Activated naive CD8-positive, alpha-beta T cell (primary cell): Measurements from ENCODE around the gene SKAP2.

Source experiments
- H3K27ac Mint-ChIP-seq: one replicate; pipeline ENCODE4 v1.8.0; 2021; ENCODE audit warnings: mixed read lengths
- H3K27me3 Mint-ChIP-seq: one replicate; pipeline ENCODE4 v1.8.0; 2021; ENCODE audit warnings: mixed read lengths
- H3K36me3 Mint-ChIP-seq: one replicate; pipeline ENCODE4 v1.8.0; 2021; ENCODE audit warnings: mixed read lengths
- H3K4me1 Mint-ChIP-seq: one replicate; pipeline ENCODE4 v1.8.0; 2021; ENCODE audit warnings: low read depth, mixed read lengths
- H3K4me3 Mint-ChIP-seq: one replicate; pipeline ENCODE4 v1.8.0; 2021; ENCODE audit warnings: mild to moderate bottlenecking, mixed read lengths
- H3K9me3 Mint-ChIP-seq: one replicate; pipeline ENCODE4 v1.8.0; 2021; ENCODE audit warnings: low read depth, mixed read lengths

The SKAP2 gene

DNA sequence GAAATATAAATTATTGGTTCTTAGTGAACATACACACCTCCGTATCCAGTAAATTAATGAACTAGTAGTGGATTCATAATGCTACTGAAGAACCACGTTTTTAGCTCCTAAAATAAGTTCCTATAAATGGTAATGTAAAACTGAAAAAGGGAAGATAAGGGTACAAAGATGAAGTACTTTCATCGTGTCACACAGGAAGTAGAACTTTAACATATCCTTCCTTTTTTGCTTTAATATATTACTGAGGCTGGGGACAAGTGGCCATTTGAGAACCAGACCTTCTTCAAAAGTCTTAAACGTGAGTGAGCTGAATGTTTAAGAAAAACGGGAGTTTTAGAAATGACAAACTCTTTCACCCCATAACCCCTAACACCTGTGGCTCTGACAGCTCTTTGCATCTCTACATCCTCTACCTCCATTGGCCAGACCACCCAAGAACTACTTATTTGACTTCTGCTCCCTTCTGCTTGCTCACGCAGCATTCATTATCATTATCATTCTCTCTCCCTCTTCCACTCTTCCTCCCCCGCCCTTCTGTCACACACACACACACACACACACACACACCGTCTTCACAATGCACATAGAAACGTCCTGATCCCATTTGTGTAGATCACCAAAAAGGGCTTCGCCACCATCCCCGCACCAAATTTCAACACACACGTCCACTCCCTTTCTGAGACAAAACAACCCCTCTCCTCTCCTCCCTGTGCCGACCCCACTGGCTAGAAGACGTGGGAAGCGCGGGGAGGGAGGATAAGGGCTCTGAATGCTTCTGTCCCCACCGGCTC is 677 bp downstream of the SKAP2 start:
- Mint-ChIP-seq H3K4me1 (peaks cover 24% of the 10 kb centered on the region), H3K4me3 (peak overlapping the region; percentile 92), H3K9me3 (no peaks in the 10 kb centered on the region), H3K36me3 (peaks cover 2% of the 10 kb centered on the region), H3K27ac (peak overlapping the region; percentile 61), H3K27me3 (peaks cover 29% of the 10 kb centered on the region)

DNA sequence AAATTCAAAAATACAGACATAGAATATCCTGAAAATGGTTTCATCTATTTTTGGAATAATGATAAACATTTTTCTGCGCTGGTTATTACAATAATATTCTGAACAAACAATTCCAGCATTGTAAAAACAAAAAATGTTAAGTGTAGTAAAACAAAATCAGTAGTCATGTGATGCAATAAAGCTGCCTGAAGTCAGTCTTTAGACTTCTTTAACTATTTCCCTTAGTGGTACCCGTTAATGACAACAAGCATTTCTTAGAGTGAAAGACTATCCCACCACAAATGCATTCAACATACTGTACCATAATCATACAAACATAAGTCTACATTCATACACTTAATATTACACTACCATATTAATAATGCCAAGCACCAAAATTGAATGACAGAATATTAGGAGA is 1.6 kb downstream of the SKAP2 start:
- no peak overlapping the region for H3K4me3 Mint-ChIP-seq
- H3K36me3 Mint-ChIP-seq, result peaks cover 2% of the 10 kb centered on the region
- no peaks in the 10 kb centered on the region for H3K9me3 Mint-ChIP-seq
- peaks cover 34% of the 10 kb centered on the region for H3K27me3 Mint-ChIP-seq
- peaks cover 25% of the 10 kb centered on the region for H3K4me1 Mint-ChIP-seq
- no peak overlapping the region for H3K27ac Mint-ChIP-seq

DNA sequence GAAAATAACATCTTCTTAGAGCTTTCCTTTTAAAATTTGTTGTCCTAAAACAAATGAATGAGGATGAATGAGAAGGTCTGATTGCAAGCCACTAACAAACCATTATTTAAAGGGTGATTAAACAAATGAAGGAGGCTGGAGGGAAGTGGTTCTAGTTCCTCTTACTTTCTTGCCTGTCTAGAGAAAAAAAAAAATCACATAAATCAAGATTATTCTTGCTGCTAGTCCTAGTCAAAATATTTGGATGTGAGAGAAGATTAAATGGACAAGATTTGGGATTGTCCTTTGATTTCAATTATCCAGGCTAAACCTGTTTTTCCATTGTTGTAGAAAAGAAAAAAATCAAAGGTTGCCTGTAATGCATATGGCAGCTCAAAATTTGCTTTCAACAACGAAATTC is 3.3 kb downstream of the SKAP2 start:
- Mint-ChIP-seq H3K9me3 (no peaks in the 10 kb centered on the region), H3K4me1 (peaks cover 31% of the 10 kb centered on the region), H3K27me3 (peaks cover 41% of the 10 kb centered on the region), H3K27ac (no peak overlapping the region), H3K4me3 (no peak overlapping the region), H3K36me3 (no peaks in the 10 kb centered on the region)

DNA sequence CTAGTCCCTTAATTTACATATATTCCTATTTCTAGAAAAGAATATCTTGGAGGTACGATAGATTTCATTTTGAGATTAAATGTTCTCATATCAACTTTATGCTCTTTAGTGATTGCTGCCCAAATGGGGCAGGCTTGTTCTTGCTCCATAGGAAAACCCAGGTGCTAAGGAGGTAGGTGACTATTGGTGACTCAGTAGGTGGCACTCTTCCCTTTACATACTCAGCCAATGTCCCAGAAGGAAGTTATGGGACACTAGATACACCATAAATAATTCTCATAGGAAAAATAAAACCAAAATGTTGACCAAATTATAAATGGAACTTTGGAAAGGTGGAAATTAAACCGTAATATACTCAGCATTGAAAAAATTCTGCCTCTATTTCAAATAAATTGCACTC is 4.0 kb downstream of the SKAP2 start:
- Mint-ChIP-seq H3K9me3 (no peaks in the 10 kb centered on the region), H3K27me3 (peaks cover 37% of the 10 kb centered on the region), H3K27ac (no peak overlapping the region), H3K4me3 (no peak overlapping the region), H3K36me3 (no peaks in the 10 kb centered on the region), H3K4me1 (peaks cover 26% of the 10 kb centered on the region)

DNA sequence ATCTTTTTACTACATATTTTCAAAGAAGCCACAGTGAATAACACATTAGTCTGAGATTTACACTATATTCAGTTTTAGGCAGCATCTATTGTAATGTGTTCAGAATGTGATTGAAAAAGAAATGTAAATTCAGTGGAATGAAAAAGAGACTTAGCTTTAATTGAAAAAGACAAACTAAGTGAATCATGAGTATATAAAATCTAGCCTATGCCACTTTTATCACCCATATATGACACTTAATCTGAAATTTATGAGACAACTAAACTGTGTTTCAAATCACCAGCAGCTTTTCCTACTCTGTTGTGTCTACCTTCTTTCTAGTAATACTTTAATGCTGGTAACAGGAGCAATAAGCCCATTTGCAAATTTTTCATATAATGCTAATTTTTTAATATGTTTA is 4.7 kb downstream of the SKAP2 start:
- Mint-ChIP-seq H3K36me3 (no peaks in the 10 kb centered on the region), H3K27me3 (peaks cover 40% of the 10 kb centered on the region), H3K27ac (no peak overlapping the region), H3K9me3 (no peaks in the 10 kb centered on the region), H3K4me1 (peaks cover 20% of the 10 kb centered on the region), H3K4me3 (no peak overlapping the region)

DNA sequence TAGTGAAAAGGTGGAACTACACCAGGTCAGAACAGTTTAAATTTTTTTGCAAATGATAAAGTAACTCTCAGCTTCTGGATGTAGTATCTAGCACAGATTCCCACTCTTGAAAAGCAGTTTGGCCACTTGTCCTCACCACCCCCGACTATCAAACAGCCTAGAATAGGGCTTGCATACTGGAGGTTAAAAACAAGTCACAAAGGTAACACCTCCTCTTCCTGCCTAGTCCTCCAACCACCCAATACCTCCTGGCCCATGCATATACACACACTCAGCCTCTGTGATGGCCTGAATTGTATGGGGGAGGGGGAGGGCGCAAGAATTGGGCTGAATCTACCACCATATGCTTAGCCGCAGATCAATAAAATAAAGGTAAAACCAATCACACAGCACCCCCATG is 5.7 kb downstream of the SKAP2 start:
- H3K4me1 Mint-ChIP-seq, result peaks cover 11% of the 10 kb centered on the region
- H3K27me3 Mint-ChIP-seq, result peaks cover 41% of the 10 kb centered on the region
- H3K36me3 Mint-ChIP-seq, result no peaks in the 10 kb centered on the region
- H3K27ac Mint-ChIP-seq, result no peak overlapping the region
- H3K4me3 Mint-ChIP-seq, result no peak overlapping the region
- H3K9me3 Mint-ChIP-seq, result no peaks in the 10 kb centered on the region

DNA sequence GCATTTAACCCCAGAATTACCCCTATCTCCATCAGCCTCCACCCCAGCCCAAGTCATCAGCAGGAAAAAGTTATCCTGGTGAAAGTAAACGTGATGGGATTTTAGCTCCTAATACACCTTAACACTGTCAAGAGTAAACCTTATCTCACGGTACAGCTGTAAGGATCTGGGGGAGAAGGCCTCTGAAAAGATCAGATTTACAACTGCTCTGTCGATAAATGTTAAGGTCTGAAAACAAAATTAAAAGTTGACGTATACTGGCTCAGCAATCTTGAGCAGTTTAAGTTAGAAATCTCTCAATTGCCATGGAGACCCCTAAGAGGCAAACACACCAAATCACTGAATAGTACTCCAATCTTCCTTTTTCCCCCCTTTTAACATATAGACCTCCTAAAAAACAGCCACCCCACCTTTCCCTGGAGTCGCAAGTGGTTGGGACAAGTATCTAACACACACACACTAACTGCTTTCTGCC is 6.1 kb downstream of the SKAP2 start:
- no peaks in the 10 kb centered on the region for H3K9me3 Mint-ChIP-seq
- H3K4me1 Mint-ChIP-seq, result peaks cover 7% of the 10 kb centered on the region
- no peaks in the 10 kb centered on the region for H3K36me3 Mint-ChIP-seq
- H3K27me3 Mint-ChIP-seq, result peaks cover 43% of the 10 kb centered on the region
- H3K4me3 Mint-ChIP-seq, result no peak overlapping the region
- no peak overlapping the region for H3K27ac Mint-ChIP-seq

DNA sequence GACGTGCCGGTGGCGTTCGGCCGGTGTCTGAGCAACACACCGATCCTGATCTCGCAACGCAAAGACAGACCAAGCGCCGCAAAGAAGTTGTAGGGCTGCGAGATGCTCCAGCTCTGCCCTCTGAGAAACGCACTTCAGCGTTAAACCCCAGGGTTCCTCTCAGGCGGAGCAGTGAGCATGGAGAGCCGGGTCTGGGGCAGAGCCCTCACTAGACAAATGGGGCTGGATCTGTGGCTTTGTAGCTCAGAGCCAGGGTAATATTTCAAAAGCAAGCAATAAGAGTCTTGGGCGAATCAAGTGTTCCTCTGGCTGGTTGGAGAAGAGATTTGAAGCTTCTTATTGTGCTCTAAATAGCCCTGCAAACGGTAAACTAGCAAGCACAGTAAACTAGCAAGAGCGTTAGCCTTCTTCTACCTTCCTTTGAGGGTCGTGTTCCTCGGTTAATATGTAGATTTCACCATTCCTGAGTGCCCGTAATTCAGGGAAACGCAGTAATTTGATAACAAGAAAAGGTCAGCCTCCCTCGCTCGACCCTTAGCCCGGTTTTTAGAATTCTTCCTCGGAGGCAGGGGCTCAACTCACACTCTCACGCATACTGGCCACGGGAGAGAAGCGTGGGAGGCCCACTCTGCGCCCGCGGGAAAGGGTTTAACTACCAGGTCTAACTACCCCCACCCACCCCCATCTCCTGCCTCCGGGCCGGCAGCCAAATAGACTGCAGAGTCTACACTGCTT is 6.7 kb downstream of the SKAP2 start:
- H3K4me3 Mint-ChIP-seq, result no peak overlapping the region
- no peaks in the 10 kb centered on the region for H3K9me3 Mint-ChIP-seq
- peaks cover 43% of the 10 kb centered on the region for H3K27me3 Mint-ChIP-seq
- no peak overlapping the region for H3K27ac Mint-ChIP-seq
- H3K36me3 Mint-ChIP-seq, result no peaks in the 10 kb centered on the region
- peaks cover 7% of the 10 kb centered on the region for H3K4me1 Mint-ChIP-seq

GRCh38 chr7:26857170-26857505 is 7.3 kb downstream of the SKAP2 start:
- no peak overlapping the region for H3K27ac Mint-ChIP-seq
- peaks cover 43% of the 10 kb centered on the region for H3K27me3 Mint-ChIP-seq
- H3K36me3 Mint-ChIP-seq, result no peaks in the 10 kb centered on the region
- H3K4me3 Mint-ChIP-seq, result no peak overlapping the region
- H3K9me3 Mint-ChIP-seq, result no peaks in the 10 kb centered on the region
- peaks cover 7% of the 10 kb centered on the region for H3K4me1 Mint-ChIP-seq

DNA sequence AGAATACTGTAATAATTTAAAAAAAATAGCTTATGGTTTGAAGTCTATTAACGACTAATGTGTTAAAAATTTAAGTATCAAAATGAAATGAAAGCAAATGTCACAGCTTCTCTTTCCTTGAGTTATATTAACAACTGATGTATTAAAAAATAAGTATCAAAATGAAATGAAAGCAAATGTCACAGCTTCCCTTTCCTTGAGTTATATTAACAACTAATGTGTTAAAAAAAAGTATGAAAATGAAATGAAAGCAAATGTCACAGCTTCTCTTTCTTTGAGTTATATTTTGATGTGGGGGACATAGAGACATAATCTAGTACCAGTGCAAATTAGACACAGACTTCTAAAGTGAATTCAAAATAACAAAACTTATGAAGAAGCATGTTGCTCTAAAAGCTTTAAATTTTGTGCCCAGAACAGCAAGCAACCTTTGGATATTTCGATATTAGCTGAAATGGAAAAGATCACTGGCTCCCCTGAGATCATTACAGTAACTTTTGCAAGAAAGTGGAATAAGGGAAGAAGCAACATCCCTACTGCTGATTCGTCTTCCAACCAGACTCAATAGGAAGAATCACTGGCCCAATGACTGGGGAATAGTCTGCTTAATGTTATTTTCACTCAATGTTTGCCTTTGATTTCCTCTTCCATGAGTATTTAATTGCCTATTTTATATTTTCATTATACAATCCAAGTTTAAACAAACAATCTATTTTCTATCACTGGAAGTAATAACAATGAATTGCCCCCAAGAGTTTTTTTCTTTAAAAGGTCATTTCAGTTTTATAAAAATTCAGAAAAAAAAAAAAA is 8.0 kb downstream of the SKAP2 start:
- Mint-ChIP-seq H3K36me3 (no peaks in the 10 kb centered on the region), H3K27ac (no peak overlapping the region), H3K27me3 (peaks cover 42% of the 10 kb centered on the region), H3K4me1 (peaks cover 7% of the 10 kb centered on the region), H3K9me3 (no peaks in the 10 kb centered on the region), H3K4me3 (no peak overlapping the region)

GRCh38 chr7:26854876-26855855 is 9.2 kb downstream of the SKAP2 start:
- no peak overlapping the region for H3K4me3 Mint-ChIP-seq
- no peak overlapping the region for H3K27ac Mint-ChIP-seq
- peaks cover 38% of the 10 kb centered on the region for H3K27me3 Mint-ChIP-seq
- no peaks in the 10 kb centered on the region for H3K9me3 Mint-ChIP-seq
- no peaks in the 10 kb centered on the region for H3K36me3 Mint-ChIP-seq
- H3K4me1 Mint-ChIP-seq, result peaks cover 7% of the 10 kb centered on the region

- Mint-ChIP-seq H3K27me3 (peaks cover 31% of the 10 kb centered on the region), H3K9me3 (no peaks in the 10 kb centered on the region), H3K36me3 (no peaks in the 10 kb centered on the region), H3K27ac (no peak overlapping the region), H3K4me3 (no peak overlapping the region), H3K4me1 (peaks cover 7% of the 10 kb centered on the region)
These were observed 10.5 kb downstream of the SKAP2 start for GRCh38 chr7:26853788-26854393.

DNA sequence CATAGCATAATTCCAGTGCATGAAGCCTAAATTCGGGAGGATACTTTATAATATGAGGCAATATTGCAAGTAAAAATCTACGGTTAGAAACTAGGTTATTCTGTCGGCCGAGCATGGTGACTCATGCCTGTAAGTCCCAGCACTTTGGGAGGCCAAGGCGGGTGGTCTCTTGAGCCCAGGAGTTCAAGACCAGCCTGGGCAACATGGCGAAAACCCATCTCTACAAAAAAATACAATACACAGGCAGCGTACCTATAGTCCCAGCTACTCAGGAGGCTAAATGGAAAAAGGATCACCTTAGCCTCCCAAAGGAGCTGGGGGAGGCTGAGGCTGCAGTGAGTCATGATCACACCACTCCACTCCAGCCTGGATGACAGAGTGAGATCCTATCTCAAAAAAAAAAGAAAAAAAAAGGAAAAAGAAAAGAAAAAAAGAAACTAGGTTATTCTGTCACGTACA is 14.2 kb downstream of the SKAP2 start:
- Mint-ChIP-seq H3K4me3 (no peak overlapping the region), H3K36me3 (no peaks in the 10 kb centered on the region), H3K27me3 (peaks cover 7% of the 10 kb centered on the region), H3K4me1 (no peaks in the 10 kb centered on the region), H3K27ac (no peak overlapping the region), H3K9me3 (no peaks in the 10 kb centered on the region)

GRCh38 chr7:26843705-26844104 is 20.7 kb downstream of the SKAP2 start:
- Mint-ChIP-seq H3K4me3 (no peak overlapping the region), H3K9me3 (no peaks in the 10 kb centered on the region), H3K36me3 (no peaks in the 10 kb centered on the region), H3K4me1 (no peaks in the 10 kb centered on the region), H3K27me3 (peaks cover 2% of the 10 kb centered on the region), H3K27ac (no peak overlapping the region)
